Measurements from ENCODE around the gene RELCH.

RELCH gene

DNA sequence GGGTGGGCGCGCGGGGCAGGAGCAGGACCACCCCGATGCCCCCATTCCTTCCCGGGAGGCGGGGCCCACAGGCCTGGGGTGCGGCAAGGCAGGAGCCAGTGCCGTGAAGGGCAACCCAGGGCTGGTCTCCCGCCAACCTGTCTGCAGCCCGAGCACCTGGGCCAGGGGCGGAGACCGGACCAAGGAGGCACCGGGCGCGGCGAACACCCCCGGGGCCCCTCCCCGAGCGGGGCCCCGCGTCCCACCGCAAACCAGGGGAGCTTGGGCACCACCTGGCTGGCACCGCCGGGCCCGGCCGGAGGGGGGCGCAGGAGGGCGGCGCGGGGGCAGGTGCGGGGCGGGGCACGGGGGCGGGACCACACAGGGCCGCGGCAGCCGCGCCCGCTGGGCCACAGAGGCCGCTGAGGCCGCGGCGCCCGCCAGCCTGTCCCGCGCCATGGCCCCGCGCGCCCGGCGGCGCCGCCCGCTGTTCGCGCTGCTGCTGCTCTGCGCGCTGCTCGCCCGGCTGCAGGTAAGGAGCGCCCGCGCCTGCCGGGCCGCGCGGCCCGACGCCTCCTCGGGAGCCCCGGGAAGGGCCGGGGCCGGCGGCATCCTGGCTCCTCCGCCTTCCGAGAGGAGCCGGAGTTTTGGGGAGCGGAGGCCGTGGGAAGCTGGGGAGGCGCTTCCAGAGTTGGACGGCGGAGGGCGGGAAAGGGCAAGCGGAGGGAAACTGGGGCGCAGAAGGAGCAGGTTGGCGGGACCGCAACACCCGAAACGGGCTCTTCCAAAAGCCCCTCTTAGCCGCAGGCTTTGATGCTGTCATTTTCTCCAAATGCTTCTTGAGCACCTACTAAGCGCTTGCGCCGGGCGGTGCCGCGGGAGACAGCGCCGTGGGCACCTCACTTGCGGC lies 138.1 kb downstream of the RELCH start, which contains the start of gene TNFRSF11A:
TSS of gene TNFRSF11A (plus strand) at position 394 of the 889 bp plus-strand sequence. CDS start at position 437, 43 bp downstream.
- Histone ChIP-seq H3K27ac (no peak within 1 kb of the TSS), H3K4me3 (ENCODE audit: low read depth in 1 of 2, low read length in 1 of 2) (peak within 1 kb of the TSS; percentile 43 to 61), H3K27me3 (peaks cover 96% of the 10 kb centered on the region), H3K9me3 (no peaks in the 10 kb centered on the region), H3K4me1 (ENCODE audit: control insufficient read depth in 1 of 2, insufficient read depth in 1 of 2, low read depth in 1 of 2, low read length in 1 of 2) (peaks cover 21 to 26% of the 10 kb centered on the region in 2 experiments), H3K36me3 (no peaks in the 10 kb centered on the region)
- TF ChIP-seq CTCF (IDR thresholded peaks at IDR 0.05): no peak

- H3K4me3 ChIP-seq (ENCODE audit: low read depth in 1 of 2, low read length in 1 of 2): peak overlapping the region; percentile 43 to 61
- TF ChIP-seq CTCF (IDR thresholded peaks at IDR 0.05): no peak
- no peaks in the 10 kb centered on the region for H3K9me3 ChIP-seq
- no peaks in the 10 kb centered on the region for H3K36me3 ChIP-seq
- peaks cover 21 to 26% of the 10 kb centered on the region in 2 experiments for H3K4me1 ChIP-seq (ENCODE audit: control insufficient read depth in 1 of 2, insufficient read depth in 1 of 2, low read depth in 1 of 2, low read length in 1 of 2)
- no peak overlapping the region for H3K27ac ChIP-seq
- peaks cover 95% of the 10 kb centered on the region for H3K27me3 ChIP-seq
Observed at GRCh38 chr18:62325806-62326645, 139.0 kb downstream of the RELCH start.

- no peak for TF ChIP-seq CTCF (IDR thresholded peaks at IDR 0.05)
- Histone ChIP-seq H3K9me3 (no peaks in the 10 kb centered on the region), H3K4me3 (ENCODE audit: low read depth in 1 of 2, low read length in 1 of 2) (no peak overlapping the region)
Observed at GRCh38 chr18:62326646-62327348, 139.7 kb downstream of the RELCH start.

GRCh38 chr18:62327977-62328376 lies 140.9 kb downstream of the RELCH start:
- H3K4me1 ChIP-seq (ENCODE audit: control insufficient read depth in 1 of 2, insufficient read depth in 1 of 2, low read depth in 1 of 2, low read length in 1 of 2): peaks cover 26 to 38% of the 10 kb centered on the region in 2 experiments
- peaks cover 76% of the 10 kb centered on the region for H3K27me3 ChIP-seq

More at GRCh38 chr18:62326646-62327348, 139.7 kb downstream of the RELCH start:
- Histone ChIP-seq H3K36me3 (no peaks in the 10 kb centered on the region), H3K27me3 (peaks cover 87% of the 10 kb centered on the region), H3K4me1 (ENCODE audit: control insufficient read depth in 1 of 2, insufficient read depth in 1 of 2, low read depth in 1 of 2, low read length in 1 of 2) (peaks cover 24 to 31% of the 10 kb centered on the region in 2 experiments), H3K27ac (no peak overlapping the region)

More at GRCh38 chr18:62327977-62328376, 140.9 kb downstream of the RELCH start:
- Histone ChIP-seq H3K36me3 (no peaks in the 10 kb centered on the region), H3K4me3 (ENCODE audit: low read depth in 1 of 2, low read length in 1 of 2) (no peak overlapping the region), H3K27ac (no peak overlapping the region), H3K9me3 (no peaks in the 10 kb centered on the region)
- TF ChIP-seq CTCF (IDR thresholded peaks at IDR 0.05): no peak
